ENCODE measurements around the gene MRPL48. TPM values are rescaled to one million over a fixed set of nuclear protein-coding genes. Genes with fewer than 3 reads are reported as not detected.
"Not testable (repeated sequence)": the region's sequence is repeated elsewhere in the genome, so short reads cannot be mapped to it uniquely, and the experiment has no call there.

MRPL48 gene
- total and polyA plus RNA-seq, 4 donors = 14.1 to 42.3 (median 22.6) TPM

- WGBS, 2 donors = 73 to 83% methylated on average over 6 of the region's 6 CpGs
- H3K4me1 ChIP-seq (ENCODE audit: control insufficient read depth in 1 of 2, insufficient read depth in 2 of 2, low read length in 2 of 2) = no peaks in the 10 kb centered on the region
- no peaks in the 10 kb centered on the region for H3K9me3 ChIP-seq (ENCODE audit: control insufficient read depth, low read length)
- H3K27me3 ChIP-seq (ENCODE audit: control insufficient read depth in 1 of 2, insufficient read depth in 2 of 2, low read length in 1 of 2) = no peaks in the 10 kb centered on the region
- DNase-seq = no peak
- H3K36me3 ChIP-seq (ENCODE audit: control insufficient read depth in 1 of 2, insufficient read depth in 2 of 2, low read length in 1 of 2) = no peaks in the 10 kb centered on the region
- intact Hi-C loops (cut with DNase I) = no loop called here
- no peak overlapping the region for H3K27ac ChIP-seq (ENCODE audit: low read depth in 1 of 2, low read length in 2 of 2)
- no peak for ATAC-seq (ENCODE audit: low FRiP score)
- no peak overlapping the region for H3K4me3 ChIP-seq (ENCODE audit: low read length in 2 of 2)
Observed at GRCh38 chr11:73784080-73784634, 3.5 kb upstream of the MRPL48 start.

GRCh38 chr11:73784734-73785133 is 2.9 kb upstream of the MRPL48 start:
- Histone ChIP-seq H3K36me3 (ENCODE audit: control insufficient read depth in 1 of 2, insufficient read depth in 2 of 2, low read length in 1 of 2) (no peaks in the 10 kb centered on the region), H3K9me3 (ENCODE audit: control insufficient read depth, low read length) (no peaks in the 10 kb centered on the region), H3K27me3 (ENCODE audit: control insufficient read depth in 1 of 2, insufficient read depth in 2 of 2, low read length in 1 of 2) (no peaks in the 10 kb centered on the region), H3K27ac (ENCODE audit: low read depth in 1 of 2, low read length in 2 of 2) (no peak overlapping the region), H3K4me1 (ENCODE audit: control insufficient read depth in 1 of 2, insufficient read depth in 2 of 2, low read length in 2 of 2) (no peaks in the 10 kb centered on the region), H3K4me3 (ENCODE audit: low read length in 2 of 2) (no peak overlapping the region)
- ATAC-seq (ENCODE audit: low FRiP score) = no peak
- 92 to 93% methylated on average over 1 of the region's 1 CpG for WGBS, 2 donors
- DNase-seq = no peak
- intact Hi-C loops (cut with DNase I) = no loop called here

- H3K27ac ChIP-seq (ENCODE audit: low read depth in 1 of 2, low read length in 2 of 2); H3K4me1 ChIP-seq (ENCODE audit: control insufficient read depth in 1 of 2, insufficient read depth in 2 of 2, low read length in 2 of 2); ATAC-seq (ENCODE audit: low FRiP score); H3K9me3 ChIP-seq (ENCODE audit: control insufficient read depth, low read length); DNase-seq; intact Hi-C loops (cut with DNase I); H3K36me3 ChIP-seq (ENCODE audit: control insufficient read depth in 1 of 2, insufficient read depth in 2 of 2, low read length in 1 of 2); H3K4me3 ChIP-seq (ENCODE audit: low read length in 2 of 2); H3K27me3 ChIP-seq (ENCODE audit: control insufficient read depth in 1 of 2, insufficient read depth in 2 of 2, low read length in 1 of 2): not testable (repeated sequence)
Observed at GRCh38 chr11:73785467-73785866, 2.2 kb upstream of the MRPL48 start.

- Histone ChIP-seq H3K36me3 (ENCODE audit: control insufficient read depth in 1 of 2, insufficient read depth in 2 of 2, low read length in 1 of 2) (no peaks in the 10 kb centered on the region), H3K27ac (ENCODE audit: low read depth in 1 of 2, low read length in 2 of 2) (peak overlapping the region in 1 of 2 donors; percentile 61)
- no peak for DNase-seq
Observed at GRCh38 chr11:73787051-73787642, 527 bp upstream of the MRPL48 start.

GRCh38 chr11:73789279-73789670 is 1.6 kb downstream of the MRPL48 start:
- ATAC-seq (ENCODE audit: low FRiP score) = no peak
- Histone ChIP-seq H3K27me3 (ENCODE audit: control insufficient read depth in 1 of 2, insufficient read depth in 2 of 2, low read length in 1 of 2) (no peaks in the 10 kb centered on the region), H3K9me3 (ENCODE audit: control insufficient read depth, low read length) (no peaks in the 10 kb centered on the region), H3K36me3 (ENCODE audit: control insufficient read depth in 1 of 2, insufficient read depth in 2 of 2, low read length in 1 of 2) (no peaks in the 10 kb centered on the region), H3K27ac (ENCODE audit: low read depth in 1 of 2, low read length in 2 of 2) (no peak overlapping the region), H3K4me3 (ENCODE audit: low read length in 2 of 2) (no peak overlapping the region), H3K4me1 (ENCODE audit: control insufficient read depth in 1 of 2, insufficient read depth in 2 of 2, low read length in 2 of 2) (no peaks in the 10 kb centered on the region)
- no peak for DNase-seq
- intact Hi-C loops (cut with DNase I) = no loop called here
- WGBS, 2 donors = 22 to 28% methylated on average over 5 of the region's 5 CpGs

More at GRCh38 chr11:73787051-73787642, 527 bp upstream of the MRPL48 start:
- 53 to 54% methylated on average over 17 of the region's 17 CpGs for WGBS, 2 donors
- intact Hi-C loops (cut with DNase I) = no loop called here
- no peaks in the 10 kb centered on the region for H3K27me3 ChIP-seq (ENCODE audit: control insufficient read depth in 1 of 2, insufficient read depth in 2 of 2, low read length in 1 of 2)
- H3K4me1 ChIP-seq (ENCODE audit: control insufficient read depth in 1 of 2, insufficient read depth in 2 of 2, low read length in 2 of 2) = no peaks in the 10 kb centered on the region
- H3K9me3 ChIP-seq (ENCODE audit: control insufficient read depth, low read length) = no peaks in the 10 kb centered on the region
- H3K4me3 ChIP-seq (ENCODE audit: low read length in 2 of 2) = no peak overlapping the region
- no peak for ATAC-seq (ENCODE audit: low FRiP score)

GRCh38 chr11:73792584-73792983 is 4.9 kb downstream of the MRPL48 start:
- Histone ChIP-seq H3K9me3 (ENCODE audit: control insufficient read depth, low read length) (no peaks in the 10 kb centered on the region), H3K27me3 (ENCODE audit: control insufficient read depth in 1 of 2, insufficient read depth in 2 of 2, low read length in 1 of 2) (no peaks in the 10 kb centered on the region), H3K4me3 (ENCODE audit: low read length in 2 of 2) (no peak overlapping the region), H3K36me3 (ENCODE audit: control insufficient read depth in 1 of 2, insufficient read depth in 2 of 2, low read length in 1 of 2) (no peaks in the 10 kb centered on the region), H3K4me1 (ENCODE audit: control insufficient read depth in 1 of 2, insufficient read depth in 2 of 2, low read length in 2 of 2) (no peaks in the 10 kb centered on the region), H3K27ac (ENCODE audit: low read depth in 1 of 2, low read length in 2 of 2) (no peak overlapping the region)
- ATAC-seq (ENCODE audit: low FRiP score) = no peak
- no peak for DNase-seq
- intact Hi-C loops (cut with DNase I) = no loop called here

- intact Hi-C loops (cut with DNase I) = no loop called here
- ATAC-seq (ENCODE audit: low FRiP score) = no peak
Observed at GRCh38 chr11:73795925-73796632, 8.4 kb downstream of the MRPL48 start.

GRCh38 chr11:73797457-73797856 is 9.8 kb downstream of the MRPL48 start:
- no peaks in the 10 kb centered on the region for H3K9me3 ChIP-seq (ENCODE audit: control insufficient read depth, low read length)
- ATAC-seq (ENCODE audit: low FRiP score) = no peak
- WGBS, 2 donors = 77 to 79% methylated on average over 10 of the region's 10 CpGs
- H3K4me1 ChIP-seq (ENCODE audit: control insufficient read depth in 1 of 2, insufficient read depth in 2 of 2, low read length in 2 of 2) = no peaks in the 10 kb centered on the region
- H3K27me3 ChIP-seq (ENCODE audit: control insufficient read depth in 1 of 2, insufficient read depth in 2 of 2, low read length in 1 of 2) = no peaks in the 10 kb centered on the region
- H3K4me3 ChIP-seq (ENCODE audit: low read length in 2 of 2) = no peak overlapping the region
- intact Hi-C loops (cut with DNase I) = no loop called here
- no peak for DNase-seq
- no peak overlapping the region for H3K27ac ChIP-seq (ENCODE audit: low read depth in 1 of 2, low read length in 2 of 2)
- H3K36me3 ChIP-seq (ENCODE audit: control insufficient read depth in 1 of 2, insufficient read depth in 2 of 2, low read length in 1 of 2) = no peaks in the 10 kb centered on the region

More at GRCh38 chr11:73795925-73796632, 8.4 kb downstream of the MRPL48 start:
- Histone ChIP-seq H3K9me3 (ENCODE audit: control insufficient read depth, low read length) (no peaks in the 10 kb centered on the region), H3K27me3 (ENCODE audit: control insufficient read depth in 1 of 2, insufficient read depth in 2 of 2, low read length in 1 of 2) (no peaks in the 10 kb centered on the region), H3K36me3 (ENCODE audit: control insufficient read depth in 1 of 2, insufficient read depth in 2 of 2, low read length in 1 of 2) (no peaks in the 10 kb centered on the region), H3K4me1 (ENCODE audit: control insufficient read depth in 1 of 2, insufficient read depth in 2 of 2, low read length in 2 of 2) (no peaks in the 10 kb centered on the region), H3K27ac (ENCODE audit: low read depth in 1 of 2, low read length in 2 of 2) (no peak overlapping the region), H3K4me3 (ENCODE audit: low read length in 2 of 2) (no peak overlapping the region)
- no peak for DNase-seq
- WGBS, 2 donors = 79 to 87% methylated on average over 19 of the region's 19 CpGs

- 34 to 36% methylated on average over 4 of the region's 4 CpGs for WGBS, 2 donors
- no peaks in the 10 kb centered on the region for H3K9me3 ChIP-seq (ENCODE audit: control insufficient read depth, low read length)
- no peak overlapping the region for H3K27ac ChIP-seq (ENCODE audit: low read depth in 1 of 2, low read length in 2 of 2)
Observed at GRCh38 chr11:73800276-73800806, 12.7 kb downstream of the MRPL48 start.

More at GRCh38 chr11:73800276-73800806, 12.7 kb downstream of the MRPL48 start:
- ATAC-seq (ENCODE audit: low FRiP score) = no peak
- Histone ChIP-seq H3K36me3 (ENCODE audit: control insufficient read depth in 1 of 2, insufficient read depth in 2 of 2, low read length in 1 of 2) (no peaks in the 10 kb centered on the region), H3K4me3 (ENCODE audit: low read length in 2 of 2) (no peak overlapping the region), H3K27me3 (ENCODE audit: control insufficient read depth in 1 of 2, insufficient read depth in 2 of 2, low read length in 1 of 2) (no peaks in the 10 kb centered on the region), H3K4me1 (ENCODE audit: control insufficient read depth in 1 of 2, insufficient read depth in 2 of 2, low read length in 2 of 2) (no peaks in the 10 kb centered on the region)
- intact Hi-C loops (cut with DNase I) = no loop called here
- DNase-seq = no peak

Data from aorta (tissue), 5 donors.